Vagina (tissue), 2 donors: ENCODE data around the gene GMCL1. TPM values are rescaled to one million over a fixed set of nuclear protein-coding genes. Genes with fewer than 3 reads are reported as not detected.

Source experiments
- DNase-seq, 2 donors: peaks; one replicate each; pipeline ENCODE4 v3.0.0-alpha.2; 2017; ENCODE audit errors: extremely low spot score in 2 of 2
- H3K27ac ChIP-seq: fragments of 200-600 bp; sonication (generic); one replicate; pipeline ENCODE4 v1.5.1; 2019
- H3K27me3 ChIP-seq: fragments of 200-600 bp; sonication (generic); one replicate; pipeline ENCODE4 v1.5.1; 2019
- H3K36me3 ChIP-seq, 2 donors: fragments of 200-600 bp; sonication (generic); one replicate each; pipeline ENCODE4 v1.5.1; 2017 to 2019
- H3K4me1 ChIP-seq: fragments of 200-600 bp; sonication (generic); one replicate; pipeline ENCODE4 v1.5.1; 2019
- H3K4me3 ChIP-seq, 2 donors: fragments of 200-600 bp; sonication (generic); 1 replicate in 1 of 2; 2 replicates in 1 of 2; pipeline ENCODE4 v1.5.1; 2016 to 2019
- H3K9me3 ChIP-seq: fragments of 200-600 bp; sonication (generic); one replicate; pipeline ENCODE4 v1.5.1; 2019
- POLR2A ChIP-seq, 2 donors: fragments of 450-650 bp; IDR thresholded peaks; one replicate each; pipeline ENCODE4 v1.6.1; 2017; ENCODE audit warnings: antibody characterized with exemption in 2 of 2, mild to moderate bottlenecking in 2 of 2, moderate library complexity in 2 of 2
- POLR2AphosphoS5 ChIP-seq, 2 donors: sonication (generic); formaldehyde crosslinking; IDR thresholded peaks; one replicate each; pipeline ENCODE4 v1.9.0; 2017; ENCODE audit warnings: antibody characterized with exemption in 2 of 2, mild to moderate bottlenecking in 2 of 2, low read depth in 1 of 2; ENCODE audit not compliant: insufficient read depth in 1 of 2
- intact Hi-C: fragments of 100-400 bp; cut with DNase I; formaldehyde crosslinking; loops from one replicate; pipeline ENCODE4 v1.15.1; 2023
- total RNA-seq: library from RNA; depleted of rRNA; stranded (reverse); fragments of >200 nt; gene quantifications from one replicate; pipeline ENCODE4 v1.2.3, GENCODE V29; 2016
- TF ChIP-seq, protein P1 (sequence below), 3 experiments: fragments of 450-650 bp in 2 of 3; fragments of 200-600 bp in 1 of 3; sonication (generic) in 1 of 3; IDR thresholded peaks; one replicate each; pipeline ENCODE4 v1.5.1; 2017 to 2019; ENCODE audit warnings: antibody characterized with exemption in 3 of 3, mild to moderate bottlenecking in 2 of 3, moderate library complexity in 2 of 3

Gene GMCL1
- total RNA-seq, 1 donor from 2014 or later: 13.0 TPM

DNA sequence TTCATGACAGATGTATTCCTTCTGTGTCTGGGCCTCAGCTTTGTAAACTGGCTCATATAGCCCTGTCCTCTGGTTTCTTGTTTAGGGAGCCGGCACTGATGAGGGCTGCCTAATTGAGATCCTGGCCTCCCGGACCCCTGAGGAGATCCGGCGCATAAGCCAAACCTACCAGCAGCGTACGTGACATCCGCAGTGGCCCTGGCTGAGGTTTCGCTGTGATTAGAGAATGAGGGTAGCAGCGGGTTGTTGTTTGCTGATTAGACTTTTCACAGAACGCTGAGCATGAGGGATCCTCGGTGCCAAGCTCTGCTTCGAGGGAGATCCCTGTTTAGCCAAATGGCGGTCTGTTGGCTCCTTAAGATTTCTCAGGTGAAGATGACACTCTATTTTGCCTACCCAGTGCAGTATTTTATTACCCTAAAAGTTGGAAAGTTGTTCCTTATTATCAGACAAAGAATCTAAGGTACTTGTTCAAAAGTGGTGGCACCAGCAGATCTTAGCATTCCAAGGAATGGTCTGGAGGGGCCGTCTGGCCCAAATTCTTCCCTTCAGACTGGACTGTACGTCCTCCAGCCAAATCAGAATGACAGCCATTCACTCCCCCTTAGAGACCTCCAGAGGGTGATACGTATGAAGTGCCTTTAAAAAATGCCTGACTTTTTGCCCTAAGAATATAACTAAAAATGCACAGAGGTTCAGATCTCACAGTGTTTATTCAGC lies 21.5 kb upstream of the GMCL1 start:
- no peak for TF ChIP-seq POLR2AphosphoS5 (IDR thresholded peaks at IDR 0.05; ENCODE audit: insufficient read depth in 1 of 2, low read depth in 1 of 2)
- TF ChIP-seq, protein P1, sequence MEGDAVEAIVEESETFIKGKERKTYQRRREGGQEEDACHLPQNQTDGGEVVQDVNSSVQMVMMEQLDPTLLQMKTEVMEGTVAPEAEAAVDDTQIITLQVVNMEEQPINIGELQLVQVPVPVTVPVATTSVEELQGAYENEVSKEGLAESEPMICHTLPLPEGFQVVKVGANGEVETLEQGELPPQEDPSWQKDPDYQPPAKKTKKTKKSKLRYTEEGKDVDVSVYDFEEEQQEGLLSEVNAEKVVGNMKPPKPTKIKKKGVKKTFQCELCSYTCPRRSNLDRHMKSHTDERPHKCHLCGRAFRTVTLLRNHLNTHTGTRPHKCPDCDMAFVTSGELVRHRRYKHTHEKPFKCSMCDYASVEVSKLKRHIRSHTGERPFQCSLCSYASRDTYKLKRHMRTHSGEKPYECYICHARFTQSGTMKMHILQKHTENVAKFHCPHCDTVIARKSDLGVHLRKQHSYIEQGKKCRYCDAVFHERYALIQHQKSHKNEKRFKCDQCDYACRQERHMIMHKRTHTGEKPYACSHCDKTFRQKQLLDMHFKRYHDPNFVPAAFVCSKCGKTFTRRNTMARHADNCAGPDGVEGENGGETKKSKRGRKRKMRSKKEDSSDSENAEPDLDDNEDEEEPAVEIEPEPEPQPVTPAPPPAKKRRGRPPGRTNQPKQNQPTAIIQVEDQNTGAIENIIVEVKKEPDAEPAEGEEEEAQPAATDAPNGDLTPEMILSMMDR (IDR thresholded peaks at IDR 0.05): no peak
- no peak for TF ChIP-seq POLR2A (IDR thresholded peaks at IDR 0.05)
- peaks cover 0 to 82% of the 10 kb centered on the region in 2 donors for H3K36me3 ChIP-seq
- intact Hi-C loops: no loop called here

DNA sequence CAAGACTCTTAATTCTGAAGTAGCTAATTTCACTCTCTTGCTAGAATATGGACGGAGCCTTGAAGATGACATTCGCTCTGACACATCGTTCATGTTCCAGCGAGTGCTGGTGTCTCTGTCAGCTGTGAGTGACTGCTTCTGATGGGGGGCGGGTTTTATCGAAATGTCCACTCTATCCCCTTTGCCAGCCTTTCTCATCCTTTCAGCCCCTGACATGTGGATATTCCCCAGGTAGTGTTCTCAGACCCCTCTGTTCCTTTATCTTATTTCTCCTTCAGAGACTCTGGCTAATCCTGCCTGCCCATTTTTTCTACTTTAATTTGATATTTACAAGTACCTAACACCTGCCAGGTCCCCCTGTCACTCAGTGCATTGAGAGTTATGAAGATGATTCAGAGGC lies 18.9 kb upstream of the GMCL1 start:
- intact Hi-C loops: no loop called here
- peak in 1 of 2 donors; percentile 56 for DNase-seq
- Histone ChIP-seq H3K27me3 (no peaks in the 10 kb centered on the region), H3K9me3 (no peaks in the 10 kb centered on the region), H3K4me3 (no peak overlapping the region), H3K27ac (no peak overlapping the region), H3K36me3 (peaks cover 0 to 81% of the 10 kb centered on the region in 2 donors), H3K4me1 (no peaks in the 10 kb centered on the region)
- TF ChIP-seq POLR2A (IDR thresholded peaks at IDR 0.05) (no peak), POLR2AphosphoS5 (IDR thresholded peaks at IDR 0.05; ENCODE audit: insufficient read depth in 1 of 2, low read depth in 1 of 2) (no peak)
- TF ChIP-seq, protein P1 (IDR thresholded peaks at IDR 0.05): no peak

More for the DNA sequence above, 21.5 kb upstream of the GMCL1 start:
- no peaks in the 10 kb centered on the region for H3K4me1 ChIP-seq
- no peaks in the 10 kb centered on the region for H3K27me3 ChIP-seq
- peak in 1 of 2 donors; percentile 76 for DNase-seq
- H3K27ac ChIP-seq: no peak overlapping the region
- no peaks in the 10 kb centered on the region for H3K9me3 ChIP-seq
- no peak overlapping the region for H3K4me3 ChIP-seq

DNA sequence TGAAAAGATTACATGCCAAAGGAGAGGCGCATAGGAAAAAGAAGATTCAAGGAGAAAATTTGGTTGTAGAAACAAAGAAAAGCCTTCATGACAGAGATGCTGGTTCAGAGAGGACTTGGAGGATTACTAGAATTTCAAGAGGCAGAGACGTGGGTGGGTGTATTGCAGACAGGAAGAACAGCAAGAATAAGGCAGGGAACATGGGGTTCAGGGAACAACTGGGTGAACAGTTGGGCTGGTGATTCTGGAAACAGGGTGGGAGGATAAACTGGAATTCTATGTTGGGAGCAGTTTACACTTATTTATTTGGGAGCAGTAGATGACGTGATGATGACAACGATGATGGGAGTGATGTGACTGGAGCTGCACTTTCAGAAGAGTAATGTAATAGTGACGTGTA lies 18.4 kb upstream of the GMCL1 start:
- intact Hi-C loops: no loop called here
- Histone ChIP-seq H3K27ac (no peak overlapping the region), H3K4me1 (no peaks in the 10 kb centered on the region), H3K9me3 (no peaks in the 10 kb centered on the region), H3K4me3 (no peak overlapping the region), H3K27me3 (no peaks in the 10 kb centered on the region), H3K36me3 (peaks cover 0 to 78% of the 10 kb centered on the region in 2 donors)
- TF ChIP-seq, protein P1 (IDR thresholded peaks at IDR 0.05): no peak
- no peak for TF ChIP-seq POLR2AphosphoS5 (IDR thresholded peaks at IDR 0.05; ENCODE audit: insufficient read depth in 1 of 2, low read depth in 1 of 2)
- no peak for TF ChIP-seq POLR2A (IDR thresholded peaks at IDR 0.05)
- DNase-seq: peak in 1 of 2 donors; percentile 40

DNA sequence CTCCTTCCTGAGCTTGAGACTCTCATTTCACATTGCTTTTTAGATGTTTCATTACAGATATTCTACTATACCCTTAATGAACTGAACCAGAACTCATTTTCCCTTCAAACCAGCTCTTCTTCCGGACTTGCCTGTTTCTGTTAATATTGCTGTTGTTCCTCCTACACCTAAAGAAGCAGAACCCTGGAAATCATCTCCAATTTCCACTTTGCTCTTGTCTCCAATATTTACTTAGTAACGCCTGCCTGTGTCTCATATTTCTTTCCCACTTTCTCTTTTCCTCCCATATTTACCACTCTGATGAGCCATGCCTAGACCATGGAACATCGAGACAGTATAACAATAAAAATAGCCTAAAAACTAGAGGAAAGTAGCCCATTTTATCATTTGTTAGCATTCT lies 17.9 kb upstream of the GMCL1 start:
- Histone ChIP-seq H3K4me3 (no peak overlapping the region), H3K27me3 (no peaks in the 10 kb centered on the region), H3K36me3 (peaks cover 0 to 72% of the 10 kb centered on the region in 2 donors), H3K9me3 (no peaks in the 10 kb centered on the region), H3K27ac (no peak overlapping the region), H3K4me1 (no peaks in the 10 kb centered on the region)
- DNase-seq: no peak
- TF ChIP-seq, protein P1 (IDR thresholded peaks at IDR 0.05): no peak
- no peak for TF ChIP-seq POLR2AphosphoS5 (IDR thresholded peaks at IDR 0.05; ENCODE audit: insufficient read depth in 1 of 2, low read depth in 1 of 2)
- TF ChIP-seq POLR2A (IDR thresholded peaks at IDR 0.05): no peak
- intact Hi-C loops: no loop called here

GRCh38 chr2:69815717-69816116 lies 13.7 kb upstream of the GMCL1 start:
- Histone ChIP-seq H3K9me3 (no peaks in the 10 kb centered on the region), H3K36me3 (peaks cover 0 to 50% of the 10 kb centered on the region in 2 donors), H3K4me3 (no peak overlapping the region), H3K27ac (no peak overlapping the region), H3K4me1 (no peaks in the 10 kb centered on the region), H3K27me3 (no peaks in the 10 kb centered on the region)
- TF ChIP-seq POLR2A (IDR thresholded peaks at IDR 0.05) (no peak), POLR2AphosphoS5 (IDR thresholded peaks at IDR 0.05; ENCODE audit: insufficient read depth in 1 of 2, low read depth in 1 of 2) (no peak)
- TF ChIP-seq, protein P1 (IDR thresholded peaks at IDR 0.05): no peak
- no peak for DNase-seq
- intact Hi-C loops: loop anchor here (5.0 kb wide), 1 partner anchor 93 kb away; no protein-coding TSS in a partner anchor
